GM18520 (cell line): ENCODE data around the gene RGS3.
A peak's percentile ranks its signal among the peaks of the same experiment; 100 is the strongest.

Experiments used
- ATAC-seq: cut with Tn5 transposase; IDR thresholded peaks from one replicate; pipeline ENCODE4 v1.9.1; 2021; ENCODE audit not compliant: unreplicated experiment

The RGS3 gene

DNA sequence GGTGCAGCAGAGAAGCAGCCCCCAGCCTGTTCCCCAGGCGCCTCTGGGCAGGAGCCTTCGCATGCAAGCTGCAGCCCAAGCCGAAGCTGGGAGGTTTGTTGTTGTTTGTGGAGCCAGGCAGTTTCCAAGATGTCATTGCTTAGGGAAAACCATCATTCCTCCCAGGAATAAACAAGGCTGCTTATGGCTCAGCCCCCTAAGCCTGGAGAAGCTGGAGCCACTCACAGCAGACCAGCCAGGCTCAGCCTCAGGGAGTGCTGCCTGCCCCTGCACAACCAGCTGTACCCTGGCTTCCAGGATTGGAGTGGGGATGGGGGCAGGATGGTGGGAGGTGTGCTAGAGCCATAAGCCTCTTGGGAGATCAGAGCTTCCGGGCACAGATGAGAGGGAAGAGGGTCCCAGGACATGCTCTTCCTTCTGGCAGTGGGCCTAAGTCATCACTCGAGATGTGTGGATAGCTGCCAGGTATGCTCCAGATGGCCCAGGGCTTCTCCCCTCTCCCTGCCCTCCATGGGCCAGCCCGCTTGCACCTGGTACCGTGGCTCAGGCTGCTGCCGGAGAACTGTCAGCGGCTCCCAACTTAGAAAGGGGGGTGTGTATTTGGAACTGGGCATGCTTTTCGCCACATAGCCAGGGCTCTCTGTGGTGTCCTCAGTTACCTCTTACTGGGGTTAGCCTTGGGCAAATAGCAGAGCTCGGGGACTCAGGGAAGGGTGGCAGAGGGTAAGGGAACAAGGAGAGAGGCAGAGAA is 105.2 kb downstream of the RGS3 start:
- no peak for ATAC-seq

DNA sequence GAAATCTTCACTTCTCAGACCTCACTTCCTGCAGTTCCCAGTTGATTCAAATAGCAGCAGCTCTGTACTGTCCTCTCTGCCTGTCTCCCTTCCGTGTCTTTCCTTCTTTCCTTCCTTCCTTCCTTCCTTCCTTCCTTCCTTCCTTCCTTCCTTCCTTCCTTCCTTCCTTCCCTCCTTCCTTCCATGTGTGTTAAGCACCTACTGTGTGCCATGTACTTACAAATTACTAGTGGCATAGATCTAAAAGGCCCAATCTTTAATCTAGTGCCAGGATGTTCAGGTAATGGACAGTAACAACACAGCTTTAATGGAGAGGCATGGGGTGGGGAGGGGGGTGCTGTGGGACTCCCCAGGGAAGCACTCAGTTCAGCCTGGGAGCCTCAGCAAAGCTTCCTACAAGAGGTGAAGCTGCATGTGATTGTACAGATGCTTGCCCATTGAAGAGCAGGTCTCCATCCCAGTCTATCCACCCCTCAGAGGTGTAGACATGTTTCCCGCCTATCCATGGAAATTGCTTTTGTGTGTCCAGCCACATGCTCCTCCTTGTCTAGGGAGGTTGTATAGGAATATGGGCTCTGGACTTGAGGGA is 106.0 kb downstream of the RGS3 start:
- no peak for ATAC-seq

DNA sequence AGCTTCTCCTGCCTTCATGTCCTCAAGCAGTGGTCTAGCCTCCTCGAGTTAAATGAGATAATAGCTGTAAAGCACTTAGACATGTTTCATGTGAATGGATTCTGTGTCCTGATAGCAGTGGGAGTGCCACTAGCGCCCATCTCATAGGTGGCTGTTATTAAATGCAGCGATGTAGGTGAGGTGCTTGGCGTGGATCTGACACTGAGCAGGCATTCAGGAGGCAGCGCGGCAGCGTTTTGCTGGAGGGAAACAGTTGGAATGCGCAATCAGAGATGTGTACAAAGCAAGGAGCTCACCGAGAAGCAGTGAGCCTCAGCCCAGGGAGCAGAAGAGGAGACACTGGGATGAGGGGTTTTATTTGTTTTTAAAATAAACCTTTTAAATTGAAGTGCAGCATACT is 106.6 kb downstream of the RGS3 start:
- ATAC-seq, result no peak

GRCh38 chr9:113570749-113571711 is 107.5 kb downstream of the RGS3 start:
- no peak for ATAC-seq

DNA sequence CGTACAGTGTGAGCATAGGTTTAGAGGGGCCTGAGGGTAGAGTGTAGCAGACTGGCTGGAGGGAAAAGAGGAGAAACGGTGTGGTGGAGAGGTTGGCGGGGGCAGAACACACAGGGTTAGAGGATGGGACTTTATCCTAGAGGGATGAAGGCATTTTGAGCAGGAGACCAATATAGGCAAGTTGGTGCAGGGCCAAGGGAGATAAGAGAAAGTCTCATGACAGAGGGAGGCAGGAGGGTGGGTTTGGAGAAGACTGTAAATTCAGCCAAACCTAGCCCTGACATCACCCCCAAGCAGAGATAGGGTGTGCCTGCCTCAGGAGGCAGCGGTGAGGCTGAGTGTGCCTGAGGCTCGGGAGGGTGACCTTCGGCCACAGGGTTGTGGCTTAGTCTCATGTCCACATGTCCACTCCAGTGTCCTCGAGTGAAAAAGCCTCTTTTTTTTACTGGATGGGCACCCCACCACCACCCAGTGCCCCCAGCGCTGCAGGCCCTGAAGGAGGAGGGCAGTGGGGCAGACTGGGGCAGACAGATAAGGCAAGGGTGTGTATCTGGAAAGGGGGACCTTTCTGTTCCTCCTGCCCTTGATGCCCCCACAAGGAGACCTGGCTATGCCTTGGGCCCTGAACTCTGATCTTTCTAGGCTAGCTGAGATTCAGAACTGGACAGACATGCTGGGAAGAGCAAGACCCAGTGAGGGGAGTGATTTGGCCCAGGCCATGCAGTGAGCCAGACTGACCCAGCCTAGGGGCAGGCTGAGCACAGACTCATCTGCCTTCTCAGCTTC is 108.7 kb downstream of the RGS3 start:
- ATAC-seq, result no peak

GRCh38 chr9:113573046-113573958 is 109.8 kb downstream of the RGS3 start:
- no peak for ATAC-seq

- no peak for ATAC-seq
Measured at GRCh38 chr9:113573959-113574352, 110.4 kb downstream of the RGS3 start.

- ATAC-seq, result no peak
Measured at GRCh38 chr9:113574441-113575262, 111.1 kb downstream of the RGS3 start.

- ATAC-seq, result no peak
Measured at GRCh38 chr9:113577525-113578261, 114.2 kb downstream of the RGS3 start.

DNA sequence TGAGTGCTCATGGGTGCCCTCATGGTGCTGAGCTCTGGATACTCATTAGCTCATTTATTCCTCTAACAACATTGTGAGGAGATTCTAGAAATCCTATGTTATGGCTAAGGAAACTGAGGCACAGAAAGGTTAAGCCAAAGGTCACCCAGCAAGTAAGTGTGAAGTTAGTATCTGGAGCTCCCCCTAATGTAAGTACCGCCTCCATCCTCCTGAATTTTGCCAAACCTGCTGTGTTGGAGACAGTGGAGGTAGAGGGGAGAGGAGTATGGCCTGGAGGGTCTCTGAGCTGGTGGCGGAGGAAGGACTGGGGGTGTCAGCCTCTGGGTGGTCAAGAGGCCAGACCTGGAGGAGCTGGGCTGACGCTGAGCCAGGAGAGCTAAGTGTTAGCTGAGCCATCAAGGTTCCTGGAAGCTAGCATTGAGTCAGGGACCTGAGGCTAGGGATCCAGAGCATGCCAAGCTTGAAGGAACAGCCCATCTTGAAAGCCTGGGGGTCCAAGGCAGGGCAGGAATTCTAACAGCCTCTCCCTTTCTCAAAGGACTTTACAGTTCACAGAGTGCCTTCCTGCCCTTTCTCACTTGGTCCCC is 114.8 kb downstream of the RGS3 start:
- no peak for ATAC-seq

DNA sequence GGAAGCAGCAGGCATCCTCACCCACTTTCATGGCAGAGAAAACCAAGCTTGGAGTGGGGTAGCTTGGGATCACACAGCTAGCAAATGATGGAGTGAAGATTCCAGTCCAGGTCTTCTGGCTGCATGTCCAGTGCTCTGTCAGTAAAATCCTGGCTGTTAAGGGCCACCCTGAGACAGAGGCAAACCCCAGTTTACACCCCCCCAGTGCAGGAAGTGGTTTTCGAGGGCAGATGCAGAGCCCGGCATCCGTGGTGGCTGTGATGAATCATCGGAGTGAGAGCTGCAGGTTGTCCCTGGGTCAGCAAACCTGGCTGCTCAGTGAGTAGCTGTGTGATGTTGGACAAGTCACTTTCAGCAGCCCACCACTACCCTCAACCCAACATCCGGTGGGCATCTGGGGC is 115.4 kb downstream of the RGS3 start:
- ATAC-seq, result peak; percentile 44

DNA sequence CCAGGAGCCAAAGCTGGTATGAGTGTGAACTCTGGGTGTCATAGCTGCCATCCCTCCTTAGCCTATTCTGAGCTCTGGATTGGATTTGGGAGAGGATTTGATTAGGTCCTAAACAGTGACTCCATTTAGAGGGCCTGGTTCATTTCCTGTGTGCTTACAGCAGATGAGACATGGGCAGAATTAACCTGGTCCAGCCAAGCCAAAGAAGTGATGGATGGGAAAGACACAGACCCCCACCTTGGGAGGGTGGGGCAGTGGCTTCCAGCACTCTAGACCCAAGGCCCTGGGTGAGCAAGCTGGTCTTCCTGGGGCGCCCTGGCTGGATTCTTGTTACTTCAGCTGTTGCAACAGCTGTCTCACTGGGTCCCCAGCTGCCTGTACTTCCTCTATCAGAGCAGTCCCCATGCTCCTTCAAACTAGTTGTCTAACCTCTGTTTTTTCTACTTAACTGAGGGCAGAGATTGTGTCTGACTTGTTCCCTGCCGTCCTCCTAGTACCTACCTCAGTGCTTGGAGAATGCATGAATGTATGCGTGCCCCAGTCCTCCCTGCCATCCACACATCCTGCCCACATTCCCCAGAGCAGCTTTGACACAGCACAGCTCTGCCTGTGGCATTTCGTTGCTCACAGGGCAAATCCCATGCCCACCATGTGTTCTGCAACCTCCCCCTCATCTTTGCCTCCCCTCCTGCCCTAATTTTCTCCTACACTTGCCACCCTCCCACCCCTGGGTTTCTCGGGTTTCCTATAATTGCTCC is 115.9 kb downstream of the RGS3 start:
- ATAC-seq, result no peak

- no peak for ATAC-seq
Measured at GRCh38 chr9:113580041-113580953, 116.8 kb downstream of the RGS3 start.

DNA sequence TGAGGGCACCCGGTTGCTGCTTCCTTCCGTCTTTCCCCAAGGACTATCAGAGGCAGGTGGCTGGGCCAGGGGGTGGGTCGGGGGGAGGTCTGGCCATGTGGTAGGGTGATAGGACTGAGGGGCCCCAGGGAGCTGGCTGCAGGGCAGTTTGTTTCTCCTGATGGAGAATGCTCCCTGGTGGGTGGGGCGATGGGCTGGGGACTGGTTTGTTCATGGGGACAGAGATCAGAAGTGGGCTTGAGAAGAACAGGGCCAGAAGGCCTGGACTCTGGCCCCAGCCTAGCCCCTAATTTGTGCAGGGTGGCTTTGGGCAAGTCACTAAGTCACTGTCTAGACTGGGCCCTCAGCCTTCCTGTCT is 117.4 kb downstream of the RGS3 start:
- ATAC-seq, result no peak

GRCh38 chr9:113581865-113582697 is 118.6 kb downstream of the RGS3 start:
- ATAC-seq, result peak; percentile 76
